ENCODE results near the gene STRIP1. TPM values are rescaled to one million over a fixed set of nuclear protein-coding genes. Genes with fewer than 3 reads are reported as not detected.
"Not testable (repeated sequence)": the region's sequence is repeated elsewhere in the genome, so short reads cannot be mapped to it uniquely, and the experiment has no call there.

Gene STRIP1
- polyA plus RNA-seq, 12 donors, result 25.2 to 37.0 (median 28.9) TPM; not detected in 1

DNA sequence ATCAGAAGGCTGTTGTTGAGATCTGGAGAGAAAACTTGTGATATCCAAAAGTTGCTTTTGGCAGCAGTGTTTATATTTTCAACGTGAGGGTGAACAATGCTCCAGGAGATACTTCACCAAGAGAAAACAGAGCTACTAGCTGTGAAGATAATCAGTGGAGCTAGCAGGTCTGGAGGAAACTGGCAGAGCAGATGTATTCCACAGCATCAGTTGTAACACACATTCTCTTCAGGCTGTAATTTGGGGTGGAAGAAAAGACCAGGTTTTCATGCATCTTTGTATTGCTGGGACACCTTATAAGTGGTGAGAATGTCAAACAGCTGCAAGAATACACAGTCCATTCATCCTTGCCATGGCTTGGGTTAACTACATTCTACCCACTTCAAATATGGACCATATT, 27.9 kb upstream of the STRIP1 start:
- no peak for DNase-seq

DNA sequence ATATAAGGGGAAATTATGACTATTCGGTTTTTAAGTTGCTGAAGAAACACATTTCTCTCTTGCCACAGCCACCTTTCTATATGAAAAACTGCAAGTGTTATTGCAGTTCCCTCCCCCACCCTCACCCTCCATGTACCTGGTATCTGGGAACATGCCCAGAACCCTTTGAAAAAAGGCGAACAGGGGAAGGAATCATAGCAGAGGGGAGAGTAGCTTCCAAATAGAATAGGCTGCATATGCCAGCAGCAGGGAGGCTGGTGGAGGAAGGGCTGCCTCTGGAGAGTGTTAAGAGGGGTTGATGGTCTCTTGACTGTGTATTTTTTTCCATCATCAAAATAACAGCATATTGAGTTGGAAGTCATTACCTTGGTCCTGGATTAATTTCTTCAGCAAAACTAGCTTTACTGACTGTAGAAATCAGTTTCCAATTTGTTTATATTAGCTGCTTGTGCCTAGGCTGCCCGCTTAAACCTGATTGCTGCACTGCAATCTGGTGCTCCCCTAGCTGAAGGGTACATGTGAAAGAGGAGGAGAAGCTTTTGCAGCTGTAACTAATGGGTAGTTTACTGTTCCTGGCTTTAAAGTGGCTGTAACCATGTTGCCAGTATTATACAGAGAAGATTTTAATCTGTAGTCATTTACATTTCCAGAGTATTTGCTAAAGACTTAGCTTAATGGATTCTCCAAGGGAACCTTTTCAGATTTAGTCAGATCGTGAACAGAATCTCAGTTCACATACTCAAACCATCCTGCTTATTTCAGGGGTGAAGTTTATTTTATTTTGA, 27.2 kb upstream of the STRIP1 start:
- no peak for DNase-seq

DNA sequence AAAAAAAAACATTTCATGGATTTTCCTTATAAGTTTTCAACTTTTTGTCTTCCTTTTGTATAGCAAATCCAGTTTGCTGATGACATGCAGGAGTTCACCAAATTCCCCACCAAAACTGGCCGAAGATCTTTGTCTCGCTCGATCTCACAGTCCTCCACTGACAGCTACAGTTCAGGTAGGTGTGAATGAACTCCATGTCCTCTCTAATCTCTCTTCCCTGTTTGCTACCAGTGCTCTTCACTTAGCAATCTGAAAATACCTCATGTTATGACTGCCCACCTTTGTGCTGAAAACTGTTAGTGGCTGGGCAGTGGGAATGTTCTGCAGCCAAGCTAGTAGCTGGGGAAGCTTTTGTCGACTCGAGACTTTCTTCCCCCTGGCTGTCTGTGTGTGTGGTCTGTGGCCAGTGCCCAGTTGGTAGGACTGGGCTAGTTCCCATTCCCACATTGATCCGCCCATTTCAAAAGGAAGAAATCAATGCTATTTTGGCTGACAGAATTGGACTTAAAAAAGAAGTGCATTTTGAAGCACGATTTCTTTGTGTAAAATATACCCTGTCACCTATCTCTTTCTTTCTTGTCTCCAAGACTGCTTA, 25.4 kb upstream of the STRIP1 start:
- no peak for DNase-seq

DNA sequence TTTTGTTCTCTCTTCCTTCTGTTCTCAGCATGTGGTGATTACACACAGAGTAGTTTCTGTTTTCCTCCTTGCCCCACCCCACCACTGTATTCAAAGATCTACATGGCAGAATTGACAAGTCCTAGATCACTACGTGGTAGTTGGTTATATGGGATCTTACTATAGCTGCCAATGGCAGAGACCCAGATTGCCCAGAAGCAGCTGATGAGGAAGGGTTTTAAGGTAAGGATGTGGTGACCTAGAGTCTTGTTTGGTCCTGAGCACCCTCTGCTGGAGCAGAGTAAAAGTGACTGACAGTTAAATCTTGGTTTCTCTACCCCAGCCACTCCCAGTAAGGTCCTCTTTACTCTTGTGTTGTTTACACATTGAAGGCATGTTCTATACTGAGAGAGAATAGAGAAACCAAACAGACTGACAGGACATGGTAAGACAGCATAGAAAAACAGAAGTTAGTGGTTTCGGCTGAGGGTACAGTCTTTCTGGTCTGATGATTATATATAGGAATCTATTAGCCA, 22.8 kb upstream of the STRIP1 start:
- DNase-seq, result no peak

DNA sequence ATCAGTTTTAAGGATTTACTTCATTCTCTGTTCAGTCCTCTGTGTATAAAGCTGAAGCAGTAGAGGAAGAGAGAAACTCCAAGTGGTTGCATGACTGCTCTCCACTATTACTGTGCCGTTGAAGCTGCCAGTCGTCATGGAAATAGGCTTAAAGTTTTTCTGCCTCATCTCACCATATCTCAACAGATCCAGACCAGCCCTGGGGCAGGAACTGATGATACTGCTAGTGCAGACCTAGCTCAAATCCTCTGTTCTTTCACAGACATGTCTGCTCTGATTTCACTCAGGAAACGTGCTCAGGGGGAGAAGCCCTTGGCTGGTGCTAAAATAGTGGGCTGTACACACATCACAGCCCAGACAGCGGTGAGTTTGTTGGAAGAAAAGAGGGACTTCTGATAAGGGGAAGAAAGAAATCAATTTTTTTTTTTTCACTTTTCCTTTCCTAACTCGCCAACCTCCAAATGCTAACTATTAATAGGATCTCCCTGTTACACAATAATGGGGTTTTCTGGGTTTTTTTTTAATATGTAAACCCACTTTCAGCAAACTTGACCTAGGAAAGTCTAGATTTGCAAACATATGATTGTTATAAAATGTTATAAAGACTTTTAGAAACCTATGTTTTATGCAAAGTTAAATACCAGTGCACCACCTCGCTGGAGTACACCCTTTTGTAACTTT, 22.2 kb upstream of the STRIP1 start:
- no peak for DNase-seq

DNA sequence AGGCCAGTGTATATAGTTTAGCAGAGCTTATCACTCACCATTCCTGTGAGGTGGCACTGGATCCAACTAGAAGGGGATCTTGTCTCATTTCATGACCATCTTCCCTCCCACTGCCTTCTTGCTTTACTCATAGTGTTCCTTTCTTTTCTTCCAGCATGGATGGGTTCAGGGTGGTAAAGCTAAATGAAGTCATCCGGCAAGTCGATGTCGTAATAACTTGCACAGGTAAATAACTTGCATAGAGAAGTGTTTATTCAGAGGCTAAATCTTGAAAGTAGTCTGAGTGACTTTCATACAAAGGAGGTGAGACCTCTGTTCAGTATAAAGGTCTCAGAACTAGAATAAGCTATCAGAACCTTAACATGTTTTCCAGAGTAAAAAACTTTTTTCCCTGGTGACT, 16.6 kb upstream of the STRIP1 start:
- no peak for DNase-seq

DNA sequence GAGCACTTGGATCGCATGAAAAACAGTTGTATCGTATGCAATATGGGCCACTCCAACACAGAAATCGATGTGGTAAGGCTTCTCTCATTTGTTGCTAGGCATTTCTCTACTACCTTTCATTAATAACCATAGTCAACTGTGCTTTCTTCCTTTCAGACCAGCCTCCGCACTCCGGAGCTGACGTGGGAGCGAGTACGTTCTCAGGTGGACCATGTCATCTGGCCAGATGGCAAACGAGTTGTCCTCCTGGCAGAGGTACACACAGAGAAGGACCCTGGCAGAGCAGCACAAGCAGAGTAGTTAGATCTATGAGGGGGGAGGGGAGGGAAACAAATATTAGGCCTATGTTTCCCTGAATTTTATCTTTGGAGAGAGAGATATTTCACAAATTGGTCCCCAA, 16.0 kb upstream of the STRIP1 start:
- no peak for DNase-seq

DNA sequence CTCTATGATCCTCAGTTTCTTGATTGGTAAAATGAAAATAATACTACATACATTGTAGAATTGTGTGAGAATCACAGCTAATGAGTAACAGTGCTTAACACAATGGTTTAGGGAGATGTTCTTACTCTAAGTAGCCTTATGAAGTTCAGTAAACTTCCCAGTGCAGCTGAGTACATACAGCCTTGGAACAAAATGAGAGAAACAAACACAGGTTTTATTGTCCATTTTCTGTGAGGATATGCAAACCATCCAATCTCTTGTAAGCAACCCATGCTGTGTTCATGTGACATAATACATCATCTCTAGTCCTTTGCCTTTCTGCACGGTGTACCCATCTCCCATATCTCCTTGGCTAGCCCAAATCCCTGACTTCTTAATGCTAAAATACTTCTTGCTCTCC, 14.7 kb upstream of the STRIP1 start:
- DNase-seq, result no peak

DNA sequence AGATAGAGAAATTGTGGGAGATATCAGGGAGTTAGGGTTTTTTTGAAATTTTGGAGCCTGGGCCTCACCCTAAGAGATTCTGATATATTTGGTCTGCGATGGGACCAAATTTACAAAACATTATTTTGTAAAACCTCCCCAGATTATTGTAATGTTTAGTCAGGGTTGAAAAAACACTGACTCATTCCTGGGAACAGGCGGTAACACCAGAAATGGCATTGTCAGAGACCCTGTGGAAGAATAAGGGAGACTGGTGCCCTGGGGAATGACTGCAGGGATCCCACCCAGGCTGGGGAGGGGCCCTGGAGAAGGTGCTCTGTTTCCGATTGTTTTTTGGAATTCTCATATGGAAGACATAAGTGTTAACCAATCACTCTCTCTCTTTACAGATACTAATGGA, 13.1 kb upstream of the STRIP1 start:
- DNase-seq, result no peak

DNA sequence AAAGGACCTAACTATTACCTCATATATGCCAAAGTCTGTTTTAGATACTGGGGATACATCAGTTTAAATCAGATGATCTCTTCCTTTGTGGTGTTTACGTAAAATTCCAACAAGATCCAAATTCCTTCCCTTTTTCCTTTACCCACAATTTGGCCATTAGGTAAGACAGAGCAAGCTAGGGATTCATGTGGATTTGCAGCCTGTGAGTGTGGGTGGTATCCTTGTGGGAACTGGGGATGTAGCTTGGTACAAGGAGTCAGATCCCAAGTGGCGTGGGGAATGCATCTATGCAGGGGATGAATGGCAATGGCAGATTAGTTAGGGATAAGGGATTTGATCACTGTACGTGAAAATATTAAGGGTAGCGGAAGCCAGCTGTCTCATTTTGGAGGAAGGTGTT, 9.8 kb upstream of the STRIP1 start:
- no peak for DNase-seq

DNA sequence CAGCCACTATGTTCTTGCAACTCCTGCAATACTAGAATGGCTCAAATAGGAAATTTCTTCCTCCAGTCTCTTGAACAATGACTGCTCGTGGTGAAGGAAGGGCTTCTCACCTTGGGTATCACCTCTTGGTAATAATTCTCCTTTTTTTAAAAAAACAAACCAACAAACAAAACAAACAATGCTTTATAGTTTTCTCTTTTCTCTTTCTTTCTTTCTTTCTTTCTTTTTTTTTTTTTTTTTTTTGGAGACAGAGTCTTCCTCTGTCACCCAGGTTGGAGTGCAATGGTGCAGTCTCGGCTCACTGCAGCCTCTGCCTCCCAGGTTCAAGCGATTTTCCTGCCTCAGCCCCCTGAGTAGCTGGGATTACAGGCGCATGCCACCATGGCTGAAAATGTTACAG, 3.7 kb upstream of the STRIP1 start:
- not testable (repeated sequence) for DNase-seq

DNA sequence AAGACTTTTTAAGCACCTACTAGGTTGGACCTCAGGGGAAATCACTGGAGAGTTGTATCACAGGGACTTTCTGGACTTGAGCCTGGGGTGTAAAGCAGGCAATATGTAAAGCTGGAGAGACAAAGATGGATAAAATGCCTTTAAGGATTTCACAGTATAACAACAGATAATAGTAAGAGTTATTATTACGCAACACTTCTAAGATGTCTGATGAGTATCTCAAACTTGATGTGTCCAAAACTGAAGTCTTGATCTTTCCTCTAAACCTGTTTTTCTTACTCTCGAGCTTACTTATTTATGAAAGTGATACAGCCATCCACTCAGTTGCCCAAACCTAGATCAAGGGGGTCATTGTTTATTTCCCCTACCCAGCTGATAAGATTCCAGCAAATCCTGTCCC, 2.1 kb upstream of the STRIP1 start:
- no peak for DNase-seq

DNA sequence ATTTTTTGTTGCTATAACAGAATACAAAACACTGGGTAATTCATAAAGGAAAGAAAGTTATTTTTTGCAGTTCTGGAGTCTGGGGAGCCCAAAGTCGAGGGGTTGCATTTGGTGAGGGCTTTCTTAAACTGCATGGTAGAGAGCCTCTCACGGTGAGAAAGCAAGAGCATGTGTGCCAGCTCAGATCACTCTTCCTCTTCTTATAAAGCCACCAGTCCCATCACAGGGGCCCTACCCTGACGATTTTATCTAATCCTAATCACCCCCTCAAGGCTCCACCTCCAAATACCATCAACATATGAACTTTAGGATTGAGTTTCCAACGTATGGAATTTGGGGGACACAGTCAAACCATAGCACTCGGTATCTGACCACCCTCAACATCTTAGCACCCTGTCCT, 1.0 kb upstream of the STRIP1 start:
- DNase-seq, result no peak

DNA sequence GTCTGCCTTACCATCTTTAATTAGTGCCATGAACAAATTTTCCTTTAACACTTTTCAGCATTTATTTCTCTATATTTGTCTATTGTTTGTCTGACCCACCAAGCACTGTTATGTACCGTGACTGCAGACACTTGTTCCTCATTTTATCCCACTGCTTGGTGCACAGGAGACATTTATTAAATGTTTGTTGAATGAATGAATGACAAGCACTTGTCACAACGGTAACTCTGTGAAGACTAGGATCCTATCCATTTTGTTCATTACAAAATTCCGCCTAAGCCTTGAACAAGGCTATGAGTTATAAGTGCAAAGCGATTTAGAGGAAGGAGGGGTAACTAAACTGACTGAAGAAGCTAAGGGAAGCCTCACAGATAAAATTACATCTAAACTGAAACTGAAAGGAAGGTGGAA, 379 bp upstream of the STRIP1 start:
- DNase-seq, result no peak

DNA sequence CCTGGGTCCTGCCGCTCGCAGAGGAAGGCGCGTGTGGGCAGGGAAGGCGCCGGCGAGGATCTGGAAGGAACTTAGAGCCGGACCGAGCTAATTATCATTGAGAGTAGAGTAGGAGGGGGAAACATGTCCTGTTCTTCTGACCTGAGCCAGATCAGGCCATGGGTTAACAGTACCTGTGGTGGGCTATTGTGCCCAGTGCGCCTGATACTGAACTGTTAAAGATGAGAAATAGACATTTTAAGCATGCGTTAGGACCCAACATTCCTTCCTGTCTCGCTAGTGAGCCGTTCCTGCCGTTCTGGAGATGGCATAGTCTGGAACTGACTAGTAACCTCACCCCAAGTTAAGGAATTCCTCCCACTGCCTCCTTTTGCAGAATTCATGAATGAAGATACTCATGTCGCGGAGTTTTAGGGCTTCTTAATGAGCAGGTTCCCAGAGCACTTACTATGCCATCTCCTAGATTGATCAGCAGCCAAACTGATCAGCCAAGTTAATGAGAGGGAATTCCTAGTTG, 870 bp downstream of the STRIP1 start:
- no peak for DNase-seq

DNA sequence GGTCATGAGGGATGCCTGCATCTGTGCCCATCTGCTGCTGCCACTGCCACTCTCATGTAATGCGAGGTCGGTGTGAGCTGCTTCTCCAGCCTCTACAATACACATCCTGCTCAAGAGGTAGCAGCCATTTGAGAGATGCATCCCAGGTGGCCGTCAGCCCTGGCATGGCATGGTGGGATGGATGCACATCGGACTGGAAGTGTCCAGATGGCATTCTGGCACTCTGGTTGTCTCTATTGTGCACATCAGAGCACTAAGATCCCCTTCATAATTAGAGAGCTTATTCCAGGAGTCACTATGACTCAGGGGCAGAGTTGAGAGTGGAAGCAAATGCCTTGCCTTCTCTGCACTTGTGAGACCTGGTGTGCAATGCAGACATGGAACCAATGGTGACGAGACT, 3.8 kb downstream of the STRIP1 start:
- DNase-seq, result no peak

DNA sequence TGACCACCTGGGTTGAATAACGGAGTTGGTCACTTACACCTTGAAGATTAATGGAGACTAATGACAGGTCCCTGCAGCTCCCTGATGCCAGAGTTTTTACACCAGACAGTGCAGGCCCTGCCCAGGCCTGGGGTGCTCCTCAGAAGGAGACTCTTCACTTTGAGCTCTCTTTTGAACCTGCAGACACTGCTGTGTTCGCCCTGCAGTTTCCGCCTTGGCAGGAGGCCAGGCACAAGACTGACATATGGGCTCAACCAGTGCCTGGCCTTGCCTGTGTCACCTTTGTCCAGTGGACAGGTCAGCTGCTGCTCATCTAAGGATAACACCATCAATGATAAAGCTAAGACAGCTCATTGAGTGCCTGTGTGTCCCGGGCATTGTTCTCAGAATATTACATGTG, 5.2 kb downstream of the STRIP1 start:
- DNase-seq, result no peak

DNA sequence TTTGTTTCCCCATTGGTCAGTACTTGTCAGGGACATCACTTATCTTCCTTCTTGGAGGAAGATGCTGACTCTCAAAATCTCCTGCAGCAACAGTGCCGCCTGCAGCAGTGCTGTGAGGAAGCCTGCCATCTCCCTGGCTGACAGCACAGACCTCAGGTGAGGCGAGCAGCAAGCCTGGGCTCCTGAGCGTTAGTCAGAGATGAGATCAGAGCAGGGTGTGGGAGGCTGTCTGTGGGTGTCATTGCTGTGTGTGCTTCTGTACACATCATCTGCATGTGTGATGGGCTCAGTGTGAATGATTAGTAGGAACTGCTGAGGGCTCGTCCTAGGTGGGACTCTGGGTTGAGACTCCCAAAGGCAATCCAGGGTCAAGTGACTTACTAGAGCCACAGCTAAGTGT, 6.1 kb downstream of the STRIP1 start:
- DNase-seq, result no peak

DNA sequence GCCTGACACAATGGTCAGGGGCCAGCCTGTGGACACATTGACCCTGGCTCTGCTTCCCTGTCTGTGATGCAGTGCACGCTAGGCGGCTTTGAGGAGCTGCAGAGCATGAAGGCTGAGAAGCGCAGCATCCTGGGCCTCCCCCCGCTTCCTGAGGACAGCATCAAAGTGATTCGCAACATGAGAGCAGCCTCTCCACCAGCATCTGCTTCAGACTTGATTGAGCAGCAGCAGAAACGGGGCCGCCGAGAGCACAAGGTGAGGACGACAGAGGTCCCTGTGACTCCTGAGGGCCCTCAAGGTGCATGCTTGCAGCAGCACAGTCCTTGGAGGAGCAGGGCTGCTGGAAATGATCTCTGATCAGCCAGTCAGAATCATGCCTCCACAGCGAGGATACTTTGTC, 8.6 kb downstream of the STRIP1 start:
- DNase-seq, result no peak

DNA sequence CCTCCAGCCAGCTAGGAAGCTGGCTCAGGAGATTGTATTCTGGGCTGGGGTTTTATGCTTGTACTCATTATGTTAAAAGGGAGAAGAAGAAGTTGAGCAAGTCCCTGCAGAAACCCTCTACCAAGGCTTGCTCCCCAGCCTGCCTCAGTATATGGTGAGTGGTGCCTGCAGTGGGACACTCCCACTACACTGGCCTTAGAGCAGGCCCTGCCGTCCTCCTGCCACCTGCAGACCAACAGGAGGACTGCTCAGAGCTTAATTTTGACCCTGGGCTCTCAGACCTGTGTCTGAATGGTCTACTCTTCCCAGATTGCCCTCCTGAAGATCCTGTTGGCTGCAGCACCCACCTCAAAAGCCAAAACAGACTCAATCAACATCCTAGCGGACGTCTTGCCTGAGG, 13.0 kb downstream of the STRIP1 start:
- no peak for DNase-seq

DNA sequence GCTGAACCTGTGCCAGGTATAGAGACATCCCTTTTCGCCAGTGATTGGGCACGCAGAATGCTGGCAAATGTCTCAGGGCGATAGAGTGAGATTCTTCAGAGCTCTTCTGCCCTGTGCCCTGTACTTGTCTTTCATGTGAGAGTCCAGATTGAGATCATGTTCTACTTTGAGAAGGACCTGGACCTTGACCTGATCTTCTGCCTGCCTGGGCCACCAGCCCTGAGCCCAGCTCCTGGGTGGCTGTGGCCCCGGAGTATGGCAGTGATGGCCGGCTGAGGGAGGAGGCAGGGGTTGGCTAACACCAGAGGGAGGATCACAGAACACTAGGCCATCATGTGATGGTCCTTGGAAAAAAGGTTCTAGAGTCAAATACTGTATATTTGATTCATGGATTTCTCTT, 13.8 kb downstream of the STRIP1 start:
- DNase-seq, result no peak

DNA sequence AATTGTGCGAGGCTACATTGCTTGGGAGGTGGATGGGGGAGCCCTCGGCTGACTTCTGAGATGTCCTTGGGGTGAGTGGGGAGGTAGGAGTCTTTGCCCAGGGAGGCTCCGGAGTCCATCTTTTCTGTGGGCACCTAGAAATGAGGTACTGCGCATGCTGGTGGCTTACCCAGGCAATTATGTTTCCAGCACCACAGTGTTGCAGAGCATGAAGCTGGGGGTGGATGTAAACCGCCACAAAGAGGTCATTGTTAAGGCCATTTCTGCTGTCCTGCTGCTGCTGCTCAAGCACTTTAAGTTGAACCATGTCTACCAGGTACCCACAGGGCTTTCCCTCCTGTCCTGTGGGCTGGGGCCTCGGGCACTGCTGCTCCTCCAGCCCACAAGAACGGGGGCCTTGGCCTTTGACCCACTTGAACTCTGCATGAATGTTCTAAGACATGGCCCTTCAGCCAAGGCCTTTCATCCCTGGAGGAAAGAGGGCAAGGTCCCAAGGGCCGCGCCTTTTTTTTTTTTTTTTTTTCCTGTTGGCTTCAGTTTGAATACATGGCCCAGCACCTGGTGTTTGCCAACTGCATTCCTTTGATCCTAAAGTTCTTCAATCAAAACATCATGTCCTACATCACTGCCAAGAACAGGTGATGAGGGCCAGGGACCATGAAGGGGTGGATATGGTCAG, 14.6 kb downstream of the STRIP1 start:
- DNase-seq, result no peak

Data from muscle of arm (tissue), 12 donors.